Thoracic aorta (tissue), 2 donors: ENCODE results near the gene ZMYND10. TPM values are rescaled to one million over a fixed set of nuclear protein-coding genes. Genes with fewer than 3 reads are reported as not detected.

Experiments used
- ATAC-seq: fragments of 150-250 bp; one replicate; pipeline ENCODE4 v1.8.0; 2017; ENCODE audit warnings: low read depth; ENCODE audit not compliant: insufficient number of reproducible peaks, low FRiP score
- DNase-seq: peaks from one replicate; pipeline ENCODE4 v3.0.0-alpha.2; 2020; ENCODE audit warnings: low spot score
- H3K27ac ChIP-seq, 2 donors: fragments of 200-600 bp; sonication (generic); 1 replicate in 1 of 2; 2 replicates in 1 of 2; pipeline ENCODE4 v1.5.1; 2016; ENCODE audit warnings: mild to moderate bottlenecking in 2 of 2, moderate library complexity in 2 of 2
- H3K27me3 ChIP-seq: fragments of 200-600 bp; sonication (generic); replicated peaks from 2 replicates; pipeline ENCODE4 v1.6.0; 2016; ENCODE audit warnings: mild to moderate bottlenecking; ENCODE audit not compliant: insufficient read depth
- H3K36me3 ChIP-seq: fragments of 200-600 bp; sonication (generic); one replicate; pipeline ENCODE4 v1.5.1; 2016
- H3K4me1 ChIP-seq, 2 donors: fragments of 200-600 bp; sonication (generic); 1 replicate in 1 of 2; 2 replicates in 1 of 2; pipeline versions ENCODE4 v1.5.1 to v1.6.0; 2016; ENCODE audit warnings: low read depth in 2 of 2, mild to moderate bottlenecking in 1 of 2; ENCODE audit not compliant: control insufficient read depth in 1 of 2
- H3K4me3 ChIP-seq: fragments of 200-600 bp; sonication (generic); 2 replicates; pipeline ENCODE4 v1.5.1; 2016; ENCODE audit warnings: mild to moderate bottlenecking
- H3K9me3 ChIP-seq: fragments of 200-600 bp; sonication (generic); 2 replicates; pipeline ENCODE4 v1.5.1; 2016
- CTCF ChIP-seq: fragments of 200-600 bp; sonication (generic); IDR thresholded peaks from one replicate; pipeline ENCODE4 v1.5.1; 2019; ENCODE audit warnings: antibody characterized with exemption
- total RNA-seq, 2 donors: library from RNA; depleted of rRNA; stranded (reverse); fragments of >200 nt; gene quantifications; one replicate each; pipeline versions ENCODE4 v1.1.0 to v1.2.3, GENCODE V29; 2016

The ZMYND10 gene
- total RNA-seq, 2 donors from 2014 or later, result not detected

- ATAC-seq (no peak), DNase-seq (no peak)
- H3K36me3 ChIP-seq, result no peaks in the 10 kb centered on the region
- no peaks in the 10 kb centered on the region for H3K9me3 ChIP-seq
- no peaks in the 10 kb centered on the region for H3K4me1 ChIP-seq
- H3K27ac ChIP-seq, result no peak overlapping the region
- H3K27me3 ChIP-seq, result no peaks in the 10 kb centered on the region
- TF ChIP-seq CTCF, result no peak
- no peak overlapping the region for H3K4me3 ChIP-seq
Observed at GRCh38 chr3:50374363-50375257, 29.1 kb upstream of the ZMYND10 start.

- no peak for TF ChIP-seq CTCF
- Histone ChIP-seq H3K9me3 (no peaks in the 10 kb centered on the region), H3K4me3 (no peak overlapping the region), H3K27ac (no peak overlapping the region), H3K4me1 (no peaks in the 10 kb centered on the region), H3K36me3 (no peaks in the 10 kb centered on the region), H3K27me3 (no peaks in the 10 kb centered on the region)
- DNase-seq (no peak), ATAC-seq (no peak)
Observed at GRCh38 chr3:50373146-50374051, 27.9 kb upstream of the ZMYND10 start.

- ATAC-seq, result no peak
- no peak overlapping the region for H3K4me3 ChIP-seq
Observed at GRCh38 chr3:50372349-50372748, 26.8 kb upstream of the ZMYND10 start.

GRCh38 chr3:50371133-50371685, 25.7 kb upstream of the ZMYND10 start:
- ATAC-seq, result no peak
- no peak overlapping the region for H3K27ac ChIP-seq
- H3K27me3 ChIP-seq, result no peaks in the 10 kb centered on the region
- no peaks in the 10 kb centered on the region for H3K36me3 ChIP-seq
- TF ChIP-seq CTCF, result no peak
- no peaks in the 10 kb centered on the region for H3K9me3 ChIP-seq
- H3K4me1 ChIP-seq, result peaks cover 0 to 3% of the 10 kb centered on the region in 2 donors
- no peak overlapping the region for H3K4me3 ChIP-seq
- DNase-seq, result no peak

More at GRCh38 chr3:50372349-50372748, 26.8 kb upstream of the ZMYND10 start:
- no peak for DNase-seq
- Histone ChIP-seq H3K9me3 (no peaks in the 10 kb centered on the region), H3K36me3 (no peaks in the 10 kb centered on the region), H3K27ac (no peak overlapping the region), H3K4me1 (no peaks in the 10 kb centered on the region), H3K27me3 (no peaks in the 10 kb centered on the region)
- TF ChIP-seq CTCF, result no peak

- Histone ChIP-seq H3K36me3 (no peaks in the 10 kb centered on the region), H3K27me3 (no peaks in the 10 kb centered on the region), H3K4me1 (peaks cover 0 to 10% of the 10 kb centered on the region in 2 donors), H3K27ac (no peak overlapping the region), H3K9me3 (no peaks in the 10 kb centered on the region), H3K4me3 (no peak overlapping the region)
- DNase-seq (no peak), ATAC-seq (no peak)
- TF ChIP-seq CTCF, result no peak
Observed at GRCh38 chr3:50370594-50370993, 25.1 kb upstream of the ZMYND10 start.
